Thyroid gland (tissue), 4 donors: ENCODE results near the gene ANKMY1.

Experiments used
- POLR2A ChIP-seq, 2 donors: fragments of 450-650 bp; IDR thresholded peaks; one replicate each; pipeline ENCODE4 v1.6.1; 2017; ENCODE audit warnings: antibody characterized with exemption in 2 of 2, mild to moderate bottlenecking in 2 of 2, moderate library complexity in 1 of 2
- TF ChIP-seq, protein P1 (sequence below), 6 experiments: fragments of 200-600 bp in 3 of 6; fragments of 450-650 bp in 3 of 6; sonication (generic) in 3 of 6; IDR thresholded peaks; one replicate each; pipeline ENCODE4 v1.5.1; 2016 to 2019; ENCODE audit warnings: antibody characterized with exemption in 6 of 6, mild to moderate bottlenecking in 2 of 6, inconsistent platforms in 1 of 6, moderate library complexity in 1 of 6

DNA sequence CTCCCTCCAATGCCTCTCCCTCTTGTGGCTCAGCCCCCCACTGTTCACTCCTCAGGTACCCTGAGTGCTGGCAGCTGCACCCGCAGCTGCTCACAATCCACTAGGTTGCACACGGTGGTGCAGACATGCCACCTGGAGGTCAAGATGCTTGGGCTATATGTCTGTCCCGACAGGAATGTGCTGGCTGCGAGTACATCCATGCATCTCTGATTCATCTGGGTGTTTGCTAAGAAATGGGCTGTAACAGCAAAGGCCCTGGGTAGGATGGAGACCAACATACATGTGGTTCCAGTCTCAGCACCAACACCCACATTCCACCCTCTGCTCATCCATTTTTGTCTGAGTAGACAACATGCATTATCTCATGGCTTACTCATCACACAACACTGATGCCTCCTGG is 31.3 kb downstream of the ANKMY1 start:
- TF ChIP-seq, protein P1, sequence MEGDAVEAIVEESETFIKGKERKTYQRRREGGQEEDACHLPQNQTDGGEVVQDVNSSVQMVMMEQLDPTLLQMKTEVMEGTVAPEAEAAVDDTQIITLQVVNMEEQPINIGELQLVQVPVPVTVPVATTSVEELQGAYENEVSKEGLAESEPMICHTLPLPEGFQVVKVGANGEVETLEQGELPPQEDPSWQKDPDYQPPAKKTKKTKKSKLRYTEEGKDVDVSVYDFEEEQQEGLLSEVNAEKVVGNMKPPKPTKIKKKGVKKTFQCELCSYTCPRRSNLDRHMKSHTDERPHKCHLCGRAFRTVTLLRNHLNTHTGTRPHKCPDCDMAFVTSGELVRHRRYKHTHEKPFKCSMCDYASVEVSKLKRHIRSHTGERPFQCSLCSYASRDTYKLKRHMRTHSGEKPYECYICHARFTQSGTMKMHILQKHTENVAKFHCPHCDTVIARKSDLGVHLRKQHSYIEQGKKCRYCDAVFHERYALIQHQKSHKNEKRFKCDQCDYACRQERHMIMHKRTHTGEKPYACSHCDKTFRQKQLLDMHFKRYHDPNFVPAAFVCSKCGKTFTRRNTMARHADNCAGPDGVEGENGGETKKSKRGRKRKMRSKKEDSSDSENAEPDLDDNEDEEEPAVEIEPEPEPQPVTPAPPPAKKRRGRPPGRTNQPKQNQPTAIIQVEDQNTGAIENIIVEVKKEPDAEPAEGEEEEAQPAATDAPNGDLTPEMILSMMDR (IDR thresholded peaks at IDR 0.05), result no peak
- no peak for TF ChIP-seq POLR2A (IDR thresholded peaks at IDR 0.05)
